WI38 (cell line): Measurements from ENCODE around the gene CXXC5.

Experiments used
- H3K4me3 ChIP-seq: 2 replicates; pipeline ENCODE4 v1.5.1; 2011; ENCODE audit warnings: low read depth, mild to moderate bottlenecking, control low read depth, low read length
- CTCF ChIP-seq: IDR thresholded peaks from 2 replicates; pipeline ENCODE4 v1.5.1; 2012; ENCODE audit warnings: low read depth, mild to moderate bottlenecking, control low read depth, low read length

CXXC5 gene

GRCh38 chr5:139654464-139654863 is 6.3 kb downstream of the CXXC5 start:
- no peak for TF ChIP-seq CTCF
- no peak overlapping the region for H3K4me3 ChIP-seq

GRCh38 chr5:139654871-139655491 is 6.8 kb downstream of the CXXC5 start:
- TF ChIP-seq CTCF = no peak

GRCh38 chr5:139655727-139656271 is 7.7 kb downstream of the CXXC5 start:
- TF ChIP-seq CTCF = no peak
- H3K4me3 ChIP-seq = peak overlapping the region; percentile 20; the same call in 1 of the 2 replicates

More at GRCh38 chr5:139654871-139655491, 6.8 kb downstream of the CXXC5 start:
- no peak overlapping the region for H3K4me3 ChIP-seq

GRCh38 chr5:139657363-139658321 is 9.5 kb downstream of the CXXC5 start:
- no peak for TF ChIP-seq CTCF
- H3K4me3 ChIP-seq = no peak overlapping the region

- H3K4me3 ChIP-seq = no peak overlapping the region
These were observed 10.4 kb downstream of the CXXC5 start for GRCh38 chr5:139658501-139658927.

GRCh38 chr5:139658928-139659667 is 10.9 kb downstream of the CXXC5 start:
- H3K4me3 ChIP-seq = peak overlapping the region; percentile 57
- TF ChIP-seq CTCF = no peak

More at GRCh38 chr5:139658501-139658927, 10.4 kb downstream of the CXXC5 start:
- no peak for TF ChIP-seq CTCF
